RWPE2 (cell line): ENCODE data around the gene AGRP.
"Not testable (repeated sequence)": the region's sequence is repeated elsewhere in the genome, so short reads cannot be mapped to it uniquely, and the experiment has no call there.

Experiments
- ATAC-seq: fragments of 200-7000 bp; cut with Tn5 transposase; 3 replicates; pipeline ENCODE4 v1.9.1; 2021; ENCODE audit warnings: low read depth
- DNase-seq: peaks from one replicate; pipeline ENCODE4 v3.0.0-alpha.2; 2020; ENCODE audit warnings: low spot score
- H3K27ac ChIP-seq: fragments of 450-650 bp; 2 replicates; pipeline ENCODE4 v1.5.1; 2017; ENCODE audit warnings: mild to moderate bottlenecking; ENCODE audit not compliant: poor library complexity, severe bottlenecking
- H3K27me3 ChIP-seq: fragments of 250-450 bp; sonication (Bioruptor Pico); 2 replicates; pipeline ENCODE4 v1.5.1; 2021; ENCODE audit warnings: mild to moderate bottlenecking, moderate library complexity; ENCODE audit not compliant: insufficient read depth, poor library complexity, severe bottlenecking
- H3K36me3 ChIP-seq: fragments of 250-450 bp; sonication (Bioruptor Pico); 2 replicates; pipeline ENCODE4 v1.5.1; 2020; ENCODE audit warnings: low read depth, mild to moderate bottlenecking, moderate library complexity
- H3K4me1 ChIP-seq: fragments of 250-450 bp; sonication (Bioruptor Pico); 2 replicates; pipeline ENCODE4 v1.5.1; 2021; ENCODE audit warnings: mild to moderate bottlenecking, moderate library complexity; ENCODE audit not compliant: insufficient read depth, poor library complexity, severe bottlenecking
- H3K4me3 ChIP-seq: fragments of 250-450 bp; sonication (Bioruptor Pico); 2 replicates; pipeline ENCODE4 v1.5.1; 2021; ENCODE audit warnings: mild to moderate bottlenecking, moderate library complexity; ENCODE audit not compliant: severe bottlenecking
- H3K9me3 ChIP-seq: fragments of 250-450 bp; sonication (Bioruptor Pico); 2 replicates; pipeline ENCODE4 v1.5.1; 2021; ENCODE audit warnings: mild to moderate bottlenecking, moderate library complexity; ENCODE audit not compliant: severe bottlenecking
- CTCF ChIP-seq: fragments of 450-650 bp; IDR thresholded peaks from one replicate; pipeline ENCODE4 v1.5.1; 2017; ENCODE audit warnings: mild to moderate bottlenecking, moderate library complexity; ENCODE audit not compliant: poor library complexity, severe bottlenecking

AGRP gene

GRCh38 chr16:67516296-67517154 is 33.2 kb upstream of the AGRP start:
- TF ChIP-seq CTCF = no peak
- H3K9me3 ChIP-seq = no peaks in the 10 kb centered on the region
- H3K27ac ChIP-seq = peak overlapping the region; percentile 37
- DNase-seq = no peak
- H3K4me3 ChIP-seq = no peak overlapping the region
- no peaks in the 10 kb centered on the region for H3K27me3 ChIP-seq
- no peaks in the 10 kb centered on the region for H3K36me3 ChIP-seq
- peak; percentile 24; the same call in 1 of the 3 replicates for ATAC-seq
- H3K4me1 ChIP-seq = peaks cover 13% of the 10 kb centered on the region

GRCh38 chr16:67514382-67514828 is 31.1 kb upstream of the AGRP start:
- DNase-seq (no peak), ATAC-seq (peak; percentile 68)
- H3K4me3 ChIP-seq = no peak overlapping the region
- H3K9me3 ChIP-seq = no peaks in the 10 kb centered on the region
- peak; percentile 87 for TF ChIP-seq CTCF
- H3K36me3 ChIP-seq = no peaks in the 10 kb centered on the region
- H3K27ac ChIP-seq = no peak overlapping the region
- peaks cover 13% of the 10 kb centered on the region for H3K4me1 ChIP-seq
- H3K27me3 ChIP-seq = no peaks in the 10 kb centered on the region

GRCh38 chr16:67513892-67514291 is 30.5 kb upstream of the AGRP start:
- H3K27ac ChIP-seq, H3K4me3 ChIP-seq, ATAC-seq, H3K9me3 ChIP-seq, H3K36me3 ChIP-seq, DNase-seq, H3K27me3 ChIP-seq: not testable (repeated sequence)
- H3K4me1 ChIP-seq = peaks cover 13% of the 10 kb centered on the region

DNA sequence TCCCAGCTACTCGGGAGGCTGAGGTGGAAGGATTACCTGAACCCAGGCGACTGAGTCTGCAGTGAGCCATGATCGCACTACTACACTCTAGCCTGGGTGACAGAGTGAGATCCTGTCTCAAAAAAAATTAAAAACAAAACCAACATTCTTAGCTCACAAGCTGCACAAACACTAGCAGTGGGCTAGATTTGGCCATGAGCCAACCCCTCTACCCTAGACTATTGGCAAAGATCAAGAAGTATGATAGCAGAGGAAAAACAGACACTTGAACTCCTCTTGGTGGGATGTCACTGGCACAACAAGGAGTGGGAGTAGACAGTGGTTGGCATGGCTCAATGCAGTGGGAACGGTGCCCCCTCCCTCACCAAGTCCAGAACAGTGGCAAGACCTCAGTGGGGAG is 25.7 kb upstream of the AGRP start:
- no peaks in the 10 kb centered on the region for H3K4me1 ChIP-seq
- H3K27ac ChIP-seq = no peak overlapping the region
- H3K27me3 ChIP-seq = no peaks in the 10 kb centered on the region
- no peak for TF ChIP-seq CTCF
- H3K9me3 ChIP-seq = no peaks in the 10 kb centered on the region
- H3K36me3 ChIP-seq = no peaks in the 10 kb centered on the region
- DNase-seq = no peak
- ATAC-seq = no peak
- no peak overlapping the region for H3K4me3 ChIP-seq

DNA sequence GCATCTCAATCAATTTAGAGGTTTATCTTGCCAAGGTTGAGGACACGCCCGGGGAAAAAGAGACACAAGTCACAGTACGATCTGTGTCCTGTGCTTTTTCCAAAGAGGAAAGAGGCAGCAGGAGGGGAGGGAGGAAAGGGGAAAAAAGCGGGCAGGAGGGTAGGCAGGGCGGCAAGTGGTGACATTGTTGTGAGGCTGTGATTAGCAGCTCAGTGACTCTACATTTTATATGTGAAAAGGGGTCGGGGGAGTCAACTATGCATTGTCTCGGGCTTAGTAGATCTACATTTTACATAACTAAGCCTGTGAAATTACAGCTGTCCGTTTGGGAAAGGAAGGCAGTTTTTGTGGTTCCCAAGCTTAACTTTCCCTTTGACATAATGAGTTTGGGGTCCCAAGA is 23.1 kb upstream of the AGRP start:
- Histone ChIP-seq H3K27me3 (no peaks in the 10 kb centered on the region), H3K27ac (no peak overlapping the region), H3K9me3 (no peaks in the 10 kb centered on the region), H3K4me3 (no peak overlapping the region), H3K36me3 (no peaks in the 10 kb centered on the region), H3K4me1 (no peaks in the 10 kb centered on the region)
- DNase-seq (no peak), ATAC-seq (no peak)
- no peak for TF ChIP-seq CTCF
